Stimulated activated CD8-positive, alpha-beta memory T cell treated with anti-CD3 and anti-CD28 coated beads, Interleukin-2, amount 100 ng/mL, for 1 hour (primary cell): ENCODE data around the gene RNF121.

ENCODE experiments used
- DNase-seq, 2 donors: peaks; one replicate each; pipeline ENCODE4 v3.0.0-alpha.2; 2020; ENCODE audit warnings: low read depth in 2 of 2

The RNF121 gene

GRCh38 chr11:71934213-71934612 is 5.4 kb downstream of the RNF121 start:
- no peak for DNase-seq

- DNase-seq: no peak
These were observed 6.6 kb downstream of the RNF121 start for GRCh38 chr11:71935338-71935925.

- DNase-seq: no peak
These were observed 8.0 kb downstream of the RNF121 start for GRCh38 chr11:71936825-71937224.

- DNase-seq: no peak
These were observed 9.0 kb downstream of the RNF121 start for GRCh38 chr11:71937826-71938225.

- DNase-seq: no peak
These were observed 11.8 kb downstream of the RNF121 start for GRCh38 chr11:71940561-71941219.

GRCh38 chr11:71946144-71946571 is 17.3 kb downstream of the RNF121 start:
- DNase-seq: no peak

- DNase-seq: no peak
These were observed 18.7 kb downstream of the RNF121 start for GRCh38 chr11:71947498-71947897.

GRCh38 chr11:71948314-71949027 is 19.6 kb downstream of the RNF121 start:
- no peak for DNase-seq

- DNase-seq: no peak
These were observed 20.2 kb downstream of the RNF121 start for GRCh38 chr11:71949034-71949433.

- DNase-seq: no peak
These were observed 23.0 kb downstream of the RNF121 start for GRCh38 chr11:71951741-71952310.

GRCh38 chr11:71955898-71956456 is 27.1 kb downstream of the RNF121 start:
- no peak for DNase-seq

GRCh38 chr11:71962428-71963038 is 33.7 kb downstream of the RNF121 start:
- no peak for DNase-seq

- DNase-seq: no peak
These were observed 34.6 kb downstream of the RNF121 start for GRCh38 chr11:71963468-71963867.

- no peak for DNase-seq
These were observed 35.8 kb downstream of the RNF121 start for GRCh38 chr11:71964641-71965040.

- DNase-seq: no peak
These were observed 42.8 kb downstream of the RNF121 start for GRCh38 chr11:71971680-71972079.

GRCh38 chr11:71976551-71976950 is 47.7 kb downstream of the RNF121 start:
- DNase-seq: no peak

- DNase-seq: no peak
These were observed 48.2 kb downstream of the RNF121 start for GRCh38 chr11:71977090-71977489.

GRCh38 chr11:71977743-71978418 is 49.0 kb downstream of the RNF121 start:
- DNase-seq: no peak

GRCh38 chr11:71979094-71979493 is 50.2 kb downstream of the RNF121 start:
- no peak for DNase-seq

- no peak for DNase-seq
These were observed 50.8 kb downstream of the RNF121 start for GRCh38 chr11:71979602-71980001.

GRCh38 chr11:71986131-71986530 is 57.3 kb downstream of the RNF121 start:
- DNase-seq: no peak
